ENCODE measurements around the gene TMPRSS13. TPM values are rescaled to one million over a fixed set of nuclear protein-coding genes. Genes with fewer than 3 reads are reported as not detected.

Gene TMPRSS13
- total RNA-seq, 2 donors from 2014 or later, result 0.46 to 0.87 TPM

GRCh38 chr11:117881217-117881616 lies 48.0 kb downstream of the TMPRSS13 start:
- ATAC-seq, result no peak
- no peak for DNase-seq
- intact Hi-C loops (cut with DNase I, micrococcal nuclease), result no loop called here

- ATAC-seq (no peak), DNase-seq (no peak)
- intact Hi-C loops (cut with DNase I, micrococcal nuclease), result no loop called here
These were observed 49.4 kb downstream of the TMPRSS13 start for GRCh38 chr11:117879516-117880480.

- ATAC-seq (no peak), DNase-seq (no peak)
- intact Hi-C loops (cut with DNase I, micrococcal nuclease), result no loop called here
These were observed 50.2 kb downstream of the TMPRSS13 start for GRCh38 chr11:117878939-117879475.

GRCh38 chr11:117878314-117878938 lies 50.8 kb downstream of the TMPRSS13 start:
- intact Hi-C loops (cut with DNase I, micrococcal nuclease), result no loop called here
- no peak for DNase-seq
- no peak for ATAC-seq

- ATAC-seq, result no peak
- no peak for DNase-seq
- intact Hi-C loops (cut with DNase I, micrococcal nuclease), result no loop called here
These were observed 52.0 kb downstream of the TMPRSS13 start for GRCh38 chr11:117877120-117877784.

- intact Hi-C loops (cut with DNase I, micrococcal nuclease), result no loop called here
- DNase-seq (peak in 1 of 2 donors; percentile 42), ATAC-seq (peak; percentile 46)
These were observed 52.7 kb downstream of the TMPRSS13 start, which contains the start of gene FXYD6 for GRCh38 chr11:117876341-117877119. FXYD6 (minus strand) TSS chr11:117876658; CDS start chr11:117842776, 33,882 bp downstream.

GRCh38 chr11:117876059-117876340 lies 53.2 kb downstream of the TMPRSS13 start:
- DNase-seq, result no peak
- no peak for ATAC-seq
- intact Hi-C loops (cut with DNase I, micrococcal nuclease), result no loop called here

GRCh38 chr11:117875382-117876058 lies 53.7 kb downstream of the TMPRSS13 start:
- DNase-seq (no peak), ATAC-seq (no peak)
- intact Hi-C loops (cut with DNase I, micrococcal nuclease), result no loop called here

DNA sequence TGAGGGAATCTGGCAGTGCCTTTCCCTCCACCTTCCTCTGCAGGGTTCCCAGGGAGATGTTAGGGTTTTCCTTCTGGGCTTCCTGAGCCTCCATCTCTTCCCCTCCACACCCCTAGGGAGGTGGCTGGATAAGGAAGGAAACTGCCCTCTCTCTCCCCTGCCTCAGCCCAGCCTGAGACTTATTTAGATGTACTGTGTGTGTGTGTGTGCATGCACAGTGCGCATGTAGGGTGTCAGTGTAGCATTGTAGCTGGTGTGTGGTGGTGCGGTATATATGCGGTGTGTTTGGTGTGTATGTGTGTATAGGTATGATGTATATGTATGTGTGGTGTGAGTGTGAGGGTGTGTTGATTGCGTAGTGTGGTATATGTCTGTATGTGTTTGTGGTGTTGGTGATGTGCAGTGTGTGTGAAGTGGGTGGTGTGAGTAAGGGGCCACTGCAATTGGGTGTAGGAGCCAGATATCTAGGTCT lies 54.3 kb downstream of the TMPRSS13 start:
- intact Hi-C loops (cut with DNase I, micrococcal nuclease), result no loop called here
- ATAC-seq, result no peak
- DNase-seq, result no peak

GRCh38 chr11:117874253-117874909 lies 54.8 kb downstream of the TMPRSS13 start:
- intact Hi-C loops (cut with DNase I, micrococcal nuclease), result no loop called here
- ATAC-seq (no peak), DNase-seq (no peak)

- DNase-seq, result no peak
- intact Hi-C loops (cut with DNase I, micrococcal nuclease), result no loop called here
- no peak for ATAC-seq
These were observed 55.4 kb downstream of the TMPRSS13 start for GRCh38 chr11:117873828-117874125.

DNA sequence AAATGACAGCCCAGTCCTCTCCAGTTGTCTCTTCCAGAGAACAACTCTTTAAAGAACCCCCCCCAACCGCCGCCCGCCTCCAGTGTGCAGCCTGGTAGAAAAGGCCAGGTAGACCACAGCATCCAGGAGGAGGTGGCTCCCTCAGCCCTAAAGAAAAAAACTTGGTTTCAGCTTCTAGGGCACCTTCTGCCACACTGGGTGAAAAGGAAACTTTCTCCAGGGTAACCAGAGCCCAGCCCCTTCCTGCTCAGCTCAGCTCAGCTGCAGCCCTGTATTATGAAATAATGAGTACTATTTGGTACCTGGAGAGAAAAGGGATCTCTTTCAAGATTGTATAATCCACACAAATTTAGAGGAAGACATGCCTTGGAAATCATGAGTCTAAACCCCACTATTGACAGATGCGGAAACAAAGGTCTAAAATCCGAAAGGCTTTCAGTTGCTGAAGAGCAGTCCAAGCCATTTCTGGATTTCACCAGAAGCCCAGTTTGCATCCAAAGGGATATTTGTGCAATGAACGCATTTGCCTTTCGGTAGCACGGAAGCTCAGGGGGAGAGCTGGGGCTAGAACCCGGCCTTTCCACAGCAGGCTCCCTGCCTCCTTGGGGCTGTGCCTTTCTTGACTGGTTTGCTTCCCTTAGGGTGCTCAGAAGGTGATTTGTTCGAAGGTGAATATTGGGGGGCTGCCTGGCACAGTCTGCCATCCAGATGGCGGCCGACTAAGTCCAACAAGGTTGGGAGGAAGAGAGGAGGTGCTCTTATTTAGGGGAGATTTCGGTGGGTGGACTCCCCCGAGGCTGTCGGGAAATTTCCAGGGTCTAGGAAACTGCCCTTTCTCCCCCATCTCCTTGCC lies 56.0 kb downstream of the TMPRSS13 start:
- DNase-seq (no peak), ATAC-seq (no peak)
- intact Hi-C loops (cut with DNase I, micrococcal nuclease), result no loop called here

- intact Hi-C loops (cut with DNase I, micrococcal nuclease), result no loop called here
- DNase-seq (peak in 1 of 2 donors; percentile 53), ATAC-seq (no peak)
These were observed 56.7 kb downstream of the TMPRSS13 start for GRCh38 chr11:117872420-117872961.

DNA sequence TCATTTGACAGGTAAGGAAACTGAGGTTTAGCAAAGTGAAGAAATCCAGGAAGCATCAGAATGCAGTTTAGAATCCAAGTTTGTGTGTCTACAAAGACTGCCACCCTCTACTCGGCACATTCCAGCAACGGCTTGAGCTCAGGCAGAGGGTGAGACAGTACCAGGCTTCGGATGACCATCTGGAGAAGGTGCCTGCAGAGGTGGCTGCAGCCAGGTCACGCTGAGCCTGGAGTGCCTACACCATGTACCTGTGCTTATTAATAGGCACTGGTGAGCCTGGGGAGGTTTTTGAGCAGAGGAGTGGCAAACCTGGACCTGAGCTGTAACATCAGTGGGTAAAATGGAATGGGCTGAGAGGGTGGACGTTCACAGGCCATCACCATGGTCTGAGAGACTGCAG lies 57.4 kb downstream of the TMPRSS13 start:
- DNase-seq (no peak), ATAC-seq (no peak)
- intact Hi-C loops (cut with DNase I, micrococcal nuclease), result no loop called here

GRCh38 chr11:117871160-117871559 lies 58.0 kb downstream of the TMPRSS13 start:
- intact Hi-C loops (cut with DNase I, micrococcal nuclease), result no loop called here
- ATAC-seq (no peak), DNase-seq (no peak)

DNA sequence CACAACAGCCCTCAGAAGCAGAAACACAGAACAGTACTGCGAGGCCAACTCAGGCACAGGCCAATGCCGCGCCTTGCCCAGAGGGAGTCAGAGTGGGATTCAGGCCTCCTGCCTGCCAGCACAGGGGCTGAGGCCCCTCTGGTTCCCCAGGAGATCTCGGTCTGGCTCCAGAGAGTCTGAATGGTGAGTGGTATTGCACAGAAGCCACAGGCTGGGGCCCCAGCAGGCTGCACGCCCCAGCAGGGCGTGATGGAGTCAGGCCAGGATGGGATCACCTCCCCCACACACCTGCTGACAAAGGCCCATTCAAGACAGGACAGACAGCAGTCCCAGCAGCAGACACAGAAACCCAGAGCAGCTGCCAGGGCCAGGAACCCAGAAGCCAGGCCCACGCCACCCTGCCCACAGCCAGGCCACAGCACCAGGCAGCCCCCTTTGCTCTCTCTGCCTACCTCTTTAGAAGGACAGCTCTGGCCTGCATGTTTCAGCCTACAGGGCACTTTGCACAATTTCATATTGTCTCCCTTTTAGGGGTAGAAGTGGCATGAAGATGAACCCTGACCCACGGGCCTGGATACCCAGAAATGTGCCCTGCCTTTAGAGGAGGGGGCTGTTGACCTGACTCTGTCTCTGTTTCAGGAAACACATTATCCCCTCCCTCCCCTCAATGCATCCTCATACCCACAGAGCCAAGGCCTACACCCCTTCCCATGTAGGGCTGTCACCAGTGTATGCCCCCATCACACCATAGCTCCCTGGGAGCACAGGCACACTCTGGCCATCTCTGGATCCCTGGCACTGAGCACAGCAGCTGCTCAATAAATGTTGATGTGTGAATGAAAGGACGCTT lies 58.9 kb downstream of the TMPRSS13 start:
- ATAC-seq, result peak; percentile 26
- no peak for DNase-seq
- intact Hi-C loops (cut with DNase I, micrococcal nuclease), result no loop called here

Data from left colon (tissue), 2 donors.